ENCODE data around the gene DBT. TPM values are rescaled to one million over a fixed set of nuclear protein-coding genes. Genes with fewer than 3 reads are reported as not detected.

DBT gene
- total RNA-seq, 6 experiments from 2014 or later: 5.1 to 32.5 (median 18.2) TPM

DNA sequence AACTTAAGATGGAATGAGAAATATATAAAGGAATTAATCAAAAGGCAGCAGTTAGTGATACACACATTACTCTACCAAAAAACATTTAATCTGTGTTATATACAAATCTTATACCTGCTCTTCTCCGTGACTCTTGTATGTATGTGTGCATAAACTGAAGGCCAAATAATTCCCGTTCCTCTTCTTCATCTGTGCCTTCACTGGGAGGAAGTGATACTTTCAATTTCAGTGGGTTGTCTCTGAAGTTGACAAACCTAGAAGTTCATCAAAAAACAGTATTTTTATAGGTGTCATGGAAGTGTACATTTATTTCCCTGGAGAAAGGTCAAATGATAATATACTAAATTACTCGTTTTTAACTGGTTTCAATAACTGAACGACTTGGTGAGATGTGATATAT lies 97.4 kb downstream of the DBT start:
- H3K27me3 ChIP-seq: no peaks in the 10 kb centered on the region

DNA sequence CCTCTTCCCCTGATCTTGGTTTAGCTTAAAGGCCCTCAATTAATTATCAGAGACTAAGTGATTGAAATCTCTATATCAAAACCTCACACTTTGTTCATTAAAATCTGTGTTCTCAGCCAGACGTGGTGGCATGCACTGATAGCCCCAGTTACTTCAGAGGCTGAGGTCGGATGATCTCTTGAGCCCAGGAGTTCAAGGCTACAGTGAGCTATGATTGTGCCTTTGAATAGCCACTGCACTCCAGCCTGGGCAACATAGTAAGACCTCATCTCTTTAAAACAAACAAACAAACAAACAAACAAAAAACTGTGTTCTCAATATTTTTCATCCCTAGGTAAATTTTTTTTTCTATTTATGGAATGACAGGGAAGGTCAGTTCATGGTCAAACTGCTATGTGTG lies 98.0 kb downstream of the DBT start:
- TF ChIP-seq POLR2A (IDR thresholded peaks at IDR 0.05): no peak
- TF ChIP-seq, protein P1, sequence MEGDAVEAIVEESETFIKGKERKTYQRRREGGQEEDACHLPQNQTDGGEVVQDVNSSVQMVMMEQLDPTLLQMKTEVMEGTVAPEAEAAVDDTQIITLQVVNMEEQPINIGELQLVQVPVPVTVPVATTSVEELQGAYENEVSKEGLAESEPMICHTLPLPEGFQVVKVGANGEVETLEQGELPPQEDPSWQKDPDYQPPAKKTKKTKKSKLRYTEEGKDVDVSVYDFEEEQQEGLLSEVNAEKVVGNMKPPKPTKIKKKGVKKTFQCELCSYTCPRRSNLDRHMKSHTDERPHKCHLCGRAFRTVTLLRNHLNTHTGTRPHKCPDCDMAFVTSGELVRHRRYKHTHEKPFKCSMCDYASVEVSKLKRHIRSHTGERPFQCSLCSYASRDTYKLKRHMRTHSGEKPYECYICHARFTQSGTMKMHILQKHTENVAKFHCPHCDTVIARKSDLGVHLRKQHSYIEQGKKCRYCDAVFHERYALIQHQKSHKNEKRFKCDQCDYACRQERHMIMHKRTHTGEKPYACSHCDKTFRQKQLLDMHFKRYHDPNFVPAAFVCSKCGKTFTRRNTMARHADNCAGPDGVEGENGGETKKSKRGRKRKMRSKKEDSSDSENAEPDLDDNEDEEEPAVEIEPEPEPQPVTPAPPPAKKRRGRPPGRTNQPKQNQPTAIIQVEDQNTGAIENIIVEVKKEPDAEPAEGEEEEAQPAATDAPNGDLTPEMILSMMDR (IDR thresholded peaks at IDR 0.05): no peak
- no peak for ATAC-seq
- H3K4me3 ChIP-seq: no peak overlapping the region
- no peaks in the 10 kb centered on the region for H3K9me3 ChIP-seq
- no peaks in the 10 kb centered on the region for H3K4me1 ChIP-seq
- no peak for DNase-seq
- intact Hi-C loops (cut with DNase I): no loop called here
- no peaks in the 10 kb centered on the region for H3K27me3 ChIP-seq
- H3K36me3 ChIP-seq: peaks cover 0 to 31% (median 7%) of the 10 kb centered on the region in 4 donors
- H3K27ac ChIP-seq: no peak overlapping the region
- WGBS (ENCODE audit: insufficient coverage, low coverage, low lambda C conversion rate, missing lambda C conversion rate): 40% methylated on average over 2 of the region's 2 CpGs

More for the DNA sequence above, 97.4 kb downstream of the DBT start:
- 74% methylated on average over 4 of the region's 4 CpGs for WGBS (ENCODE audit: insufficient coverage, low coverage, low lambda C conversion rate, missing lambda C conversion rate)
- Histone ChIP-seq H3K4me1 (no peaks in the 10 kb centered on the region), H3K36me3 (peaks cover 0 to 25% (median 6%) of the 10 kb centered on the region in 4 donors), H3K4me3 (no peak overlapping the region), H3K9me3 (no peaks in the 10 kb centered on the region), H3K27ac (no peak overlapping the region)
- DNase-seq (no peak), ATAC-seq (no peak)
- intact Hi-C loops (cut with DNase I): no loop called here
- TF ChIP-seq POLR2A (IDR thresholded peaks at IDR 0.05): no peak
- TF ChIP-seq, protein P1 (IDR thresholded peaks at IDR 0.05): no peak

DNA sequence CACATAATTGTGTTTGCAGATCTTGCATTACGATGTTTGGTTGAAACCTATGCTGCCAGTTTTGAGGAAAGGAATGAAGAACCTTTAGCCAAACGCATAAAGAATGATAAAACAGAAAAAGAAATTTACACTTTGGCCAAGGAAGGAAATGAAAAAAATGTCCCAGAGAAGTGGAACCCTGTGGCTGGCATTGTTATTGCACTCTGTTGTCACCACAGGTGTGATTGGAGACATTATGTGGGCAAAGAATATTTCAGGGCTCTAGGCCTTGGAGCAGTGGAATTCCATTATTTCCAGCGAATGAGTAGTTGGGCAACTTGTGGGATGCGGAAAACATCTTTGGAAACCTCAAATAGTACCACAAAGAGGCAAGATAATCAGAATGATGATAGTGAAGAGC lies 101.8 kb downstream of the DBT start:
- Histone ChIP-seq H3K27ac (no peak overlapping the region), H3K4me1 (no peaks in the 10 kb centered on the region), H3K4me3 (no peak overlapping the region), H3K36me3 (peaks cover 0 to 64% (median 22%) of the 10 kb centered on the region in 4 donors), H3K9me3 (no peaks in the 10 kb centered on the region), H3K27me3 (no peaks in the 10 kb centered on the region)
- TF ChIP-seq POLR2A (IDR thresholded peaks at IDR 0.05): no peak
- TF ChIP-seq, protein P1 (IDR thresholded peaks at IDR 0.05): no peak
- 92% methylated on average over 4 of the region's 4 CpGs for WGBS (ENCODE audit: insufficient coverage, low coverage, low lambda C conversion rate, missing lambda C conversion rate)
- intact Hi-C loops (cut with DNase I): no loop called here
- DNase-seq (no peak), ATAC-seq (no peak)

DNA sequence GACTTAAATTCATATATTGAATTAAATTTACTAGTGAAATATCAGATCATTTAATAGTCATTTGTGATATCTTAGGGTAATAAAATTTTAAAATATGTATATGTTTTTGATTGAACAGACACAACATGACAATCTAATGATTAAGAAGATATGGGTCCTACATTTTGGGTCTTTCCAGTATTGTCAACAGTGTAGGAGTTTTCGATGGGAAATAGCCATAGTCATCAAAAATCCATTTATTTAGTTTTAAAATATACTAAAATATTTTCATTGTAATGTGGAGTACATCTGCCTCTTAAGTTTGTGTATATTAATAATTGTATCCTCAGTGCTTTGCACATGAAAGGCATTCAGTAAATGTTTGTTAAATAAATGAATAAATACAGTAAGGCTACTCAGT lies 102.7 kb downstream of the DBT start:
- no peaks in the 10 kb centered on the region for H3K27me3 ChIP-seq
- no peaks in the 10 kb centered on the region for H3K4me1 ChIP-seq
- TF ChIP-seq, protein P1 (IDR thresholded peaks at IDR 0.05): no peak
- TF ChIP-seq POLR2A (IDR thresholded peaks at IDR 0.05): no peak
- H3K9me3 ChIP-seq: no peaks in the 10 kb centered on the region
- intact Hi-C loops (cut with DNase I): no loop called here
- 100% methylated on average over 1 of the region's 1 CpG for WGBS (ENCODE audit: insufficient coverage, low coverage, low lambda C conversion rate, missing lambda C conversion rate)
- ATAC-seq: no peak
- no peak for DNase-seq
- no peak overlapping the region for H3K4me3 ChIP-seq
- H3K36me3 ChIP-seq: peaks cover 0 to 65% (median 24%) of the 10 kb centered on the region in 4 donors
- H3K27ac ChIP-seq: no peak overlapping the region

DNA sequence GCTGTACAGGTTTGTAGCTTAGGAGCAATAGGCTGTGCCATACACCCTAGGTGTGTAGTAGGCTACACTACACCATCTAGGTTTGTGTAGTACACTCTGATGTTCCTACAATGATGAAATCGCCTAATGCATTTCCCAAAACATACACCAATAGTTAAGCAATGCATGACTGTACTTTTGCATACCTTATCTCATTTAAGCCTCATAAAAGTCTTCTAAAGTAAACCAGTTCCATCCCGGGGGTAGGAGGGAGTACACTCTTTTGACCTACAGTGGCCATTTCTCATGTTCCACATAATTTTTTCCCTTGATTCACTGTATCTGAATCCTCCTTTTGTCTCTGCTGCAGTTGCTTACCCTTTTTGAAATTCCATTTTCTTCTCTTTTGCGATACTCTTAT lies 104.5 kb downstream of the DBT start:
- H3K27me3 ChIP-seq: no peaks in the 10 kb centered on the region
- WGBS (ENCODE audit: insufficient coverage, low coverage, low lambda C conversion rate, missing lambda C conversion rate): 96% methylated on average over 3 of the region's 3 CpGs
- no peak overlapping the region for H3K27ac ChIP-seq
- intact Hi-C loops (cut with DNase I): no loop called here
- peaks cover 0 to 83% (median 36%) of the 10 kb centered on the region in 4 donors for H3K36me3 ChIP-seq
- H3K4me1 ChIP-seq: no peaks in the 10 kb centered on the region
- H3K4me3 ChIP-seq: no peak overlapping the region
- DNase-seq (no peak), ATAC-seq (no peak)
- H3K9me3 ChIP-seq: no peaks in the 10 kb centered on the region
- TF ChIP-seq POLR2A (IDR thresholded peaks at IDR 0.05): no peak
- TF ChIP-seq, protein P1 (IDR thresholded peaks at IDR 0.05): no peak

Data from right lobe of liver (tissue), 6 donors.